ENCODE data around the gene SBSN. TPM values are rescaled to one million over a fixed set of nuclear protein-coding genes. Genes with fewer than 3 reads are reported as not detected.
A peak's percentile ranks its signal among the peaks of the same experiment; 100 is the strongest.

Gene SBSN, protein sequence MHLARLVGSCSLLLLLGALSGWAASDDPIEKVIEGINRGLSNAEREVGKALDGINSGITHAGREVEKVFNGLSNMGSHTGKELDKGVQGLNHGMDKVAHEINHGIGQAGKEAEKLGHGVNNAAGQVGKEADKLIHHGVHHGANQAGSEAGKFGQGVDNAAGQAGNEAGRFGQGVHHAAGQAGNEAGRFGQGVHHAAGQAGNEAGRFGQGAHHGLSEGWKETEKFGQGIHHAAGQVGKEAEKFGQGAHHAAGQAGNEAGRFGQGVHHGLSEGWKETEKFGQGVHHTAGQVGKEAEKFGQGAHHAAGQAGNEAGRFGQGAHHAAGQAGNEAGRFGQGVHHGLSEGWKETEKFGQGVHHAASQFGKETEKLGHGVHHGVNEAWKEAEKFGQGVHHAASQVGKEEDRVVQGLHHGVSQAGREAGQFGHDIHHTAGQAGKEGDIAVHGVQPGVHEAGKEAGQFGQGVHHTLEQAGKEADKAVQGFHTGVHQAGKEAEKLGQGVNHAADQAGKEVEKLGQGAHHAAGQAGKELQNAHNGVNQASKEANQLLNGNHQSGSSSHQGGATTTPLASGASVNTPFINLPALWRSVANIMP
- total RNA-seq, result not detected

DNA sequence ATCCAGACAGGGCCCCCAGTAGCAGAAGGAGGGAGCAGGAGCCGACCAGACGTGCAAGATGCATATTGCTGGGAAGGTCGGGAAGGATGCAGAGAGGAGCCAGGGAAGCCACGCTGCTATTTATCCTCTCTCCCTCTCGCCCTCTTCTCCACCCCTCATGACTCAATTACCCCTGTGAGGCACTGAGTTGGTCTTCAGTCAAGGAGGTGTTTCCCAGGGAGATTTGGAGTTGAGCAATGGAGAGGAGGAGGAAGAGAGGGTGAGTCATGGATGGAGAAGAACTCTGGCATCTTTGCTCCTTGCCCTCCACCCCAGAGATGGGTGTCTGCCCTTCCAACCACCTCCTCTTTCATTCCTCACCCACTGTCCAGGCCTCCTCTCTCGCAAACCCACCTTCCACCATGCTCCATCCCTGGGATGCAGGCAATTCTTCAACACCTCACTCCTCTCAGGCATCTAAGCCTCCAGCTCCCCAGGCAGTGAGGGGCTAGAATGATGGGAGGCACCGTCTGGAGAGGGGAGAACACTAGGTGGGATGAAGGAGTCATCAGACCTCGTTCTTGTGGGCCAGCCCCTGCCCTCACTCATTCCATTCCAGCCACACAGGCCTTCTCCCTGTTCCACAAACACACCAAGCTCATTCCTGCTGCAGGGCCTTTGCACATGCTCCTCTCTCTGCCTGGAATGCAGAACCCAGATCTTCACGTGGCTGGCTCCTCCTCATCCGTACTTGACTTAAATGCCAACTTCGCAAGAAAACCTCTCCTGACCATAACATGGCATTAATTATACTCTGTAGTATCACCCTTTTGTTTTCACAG, at the start of gene SBSN:
SBSN (minus strand) TSS at position 94 of the 821 bp plus-strand sequence; CDS start at position 64, 30 bp downstream.
- no peak for DNase-seq (ENCODE audit: low read depth in 2 of 3, low spot score in 2 of 3)

DNA sequence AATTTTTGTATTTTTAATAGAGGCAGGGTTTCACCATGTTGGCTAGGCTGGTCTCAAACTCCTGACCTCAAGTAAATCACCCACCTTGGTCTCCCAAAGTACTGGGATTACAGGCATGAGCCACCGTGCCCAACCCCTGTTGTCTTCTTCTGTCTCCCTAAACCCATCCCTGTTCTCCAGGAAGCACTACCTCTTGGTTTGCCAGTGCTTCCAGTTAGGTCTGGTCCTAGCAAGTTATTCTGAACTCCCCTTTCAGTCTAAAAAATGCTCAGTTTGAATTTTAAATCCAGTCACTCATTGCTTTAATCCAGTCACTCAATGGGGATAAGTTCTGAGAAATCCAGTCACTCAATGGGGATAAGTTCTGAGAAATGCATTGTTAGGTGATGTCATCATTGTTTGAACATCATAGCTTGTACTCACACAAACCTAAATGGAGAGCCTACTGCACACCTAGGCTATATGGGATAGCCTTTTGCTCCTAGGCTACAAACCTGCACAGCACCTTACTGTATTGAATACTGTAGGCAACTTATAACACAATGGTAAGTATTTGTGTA, 43.4 kb upstream of the SBSN start:
- no peak for DNase-seq (ENCODE audit: low read depth in 2 of 3, low spot score in 2 of 3)

DNA sequence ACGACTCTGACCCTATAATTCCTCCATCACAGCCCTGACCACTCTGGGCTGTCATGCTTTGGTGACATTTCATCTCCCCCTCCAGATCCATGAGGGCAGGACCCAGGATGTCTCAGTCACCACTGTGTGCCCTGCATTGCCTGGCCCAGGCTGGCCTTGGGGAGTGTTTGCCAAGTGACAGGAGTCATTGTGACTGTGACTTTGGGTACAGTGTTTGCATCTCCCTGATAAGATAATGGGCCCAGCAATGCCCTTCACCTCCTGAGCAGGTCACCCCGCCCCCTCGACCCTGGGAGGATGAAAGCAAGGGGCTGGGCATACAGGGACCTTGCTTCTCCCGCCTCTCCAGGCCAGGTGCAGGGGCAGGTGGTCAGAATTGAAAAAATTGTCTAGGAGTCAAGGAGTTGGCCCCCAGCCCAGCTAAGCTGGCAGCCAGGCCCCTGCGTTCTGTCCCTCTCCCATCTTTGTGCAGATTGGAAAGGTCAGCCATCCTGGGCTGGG, 41.2 kb upstream of the SBSN start:
- DNase-seq (ENCODE audit: low read depth in 2 of 3, low spot score in 2 of 3), result no peak

DNA sequence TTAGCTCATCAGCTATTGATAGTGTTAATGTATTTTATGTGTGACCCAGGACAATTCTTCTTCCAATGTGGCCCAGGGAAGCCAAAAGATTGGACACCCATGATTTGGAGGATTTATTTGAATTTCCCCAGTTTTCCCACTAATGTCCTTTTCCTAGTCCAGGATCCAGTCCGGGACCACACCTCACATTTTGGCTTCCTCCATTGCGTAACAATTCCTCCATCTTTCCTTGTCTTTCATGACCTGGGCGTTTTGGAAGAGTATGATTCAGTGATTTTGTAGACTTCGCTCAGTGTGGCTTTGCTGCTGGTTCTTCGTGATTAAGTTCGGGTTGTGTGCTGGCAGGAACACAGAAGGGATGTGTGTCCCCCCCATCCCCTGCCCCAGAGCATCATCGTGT, 38.6 kb upstream of the SBSN start:
- no peak for DNase-seq (ENCODE audit: low read depth in 2 of 3, low spot score in 2 of 3)

DNA sequence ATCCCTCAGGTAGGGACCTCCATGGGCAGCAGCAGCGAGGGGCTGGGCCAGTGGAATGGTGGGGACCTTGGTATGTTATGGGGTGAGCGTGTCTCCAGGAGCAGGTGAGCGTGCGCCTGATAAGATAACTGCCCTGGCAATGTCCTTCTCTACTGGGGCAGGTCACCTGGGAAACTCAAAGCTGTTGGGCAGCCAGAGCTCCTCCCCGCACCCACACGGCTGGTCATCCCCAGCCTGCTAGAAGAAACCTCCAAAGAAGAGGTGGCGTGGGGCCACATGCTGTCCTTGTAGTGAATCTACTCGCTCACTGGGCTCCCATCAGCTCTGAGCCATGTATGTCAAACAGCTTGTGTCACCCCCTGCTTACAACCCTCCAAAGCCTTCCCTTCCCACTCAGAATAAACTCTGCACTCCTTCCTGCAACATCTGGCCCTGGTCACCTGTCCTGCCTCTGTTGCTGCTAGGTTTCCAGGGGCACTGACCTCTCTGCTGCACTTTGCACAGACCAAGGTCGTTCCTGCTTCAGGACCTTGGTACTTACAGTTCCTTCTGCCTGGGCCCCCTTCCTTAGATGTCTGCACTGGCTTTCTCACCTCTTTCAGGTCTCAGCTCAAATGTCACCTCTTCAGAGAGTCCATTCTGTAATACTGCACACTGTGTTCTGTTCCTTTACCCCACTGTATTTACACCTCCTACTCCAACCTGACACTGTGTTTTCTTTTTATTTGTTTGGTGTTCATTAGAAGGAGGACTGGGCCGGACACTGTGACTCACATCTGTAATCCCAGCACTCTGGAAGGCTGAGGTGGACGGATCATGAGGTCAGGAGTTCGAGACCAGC, 37.1 kb upstream of the SBSN start:
- DNase-seq (ENCODE audit: low read depth in 2 of 3, low spot score in 2 of 3), result no peak

DNA sequence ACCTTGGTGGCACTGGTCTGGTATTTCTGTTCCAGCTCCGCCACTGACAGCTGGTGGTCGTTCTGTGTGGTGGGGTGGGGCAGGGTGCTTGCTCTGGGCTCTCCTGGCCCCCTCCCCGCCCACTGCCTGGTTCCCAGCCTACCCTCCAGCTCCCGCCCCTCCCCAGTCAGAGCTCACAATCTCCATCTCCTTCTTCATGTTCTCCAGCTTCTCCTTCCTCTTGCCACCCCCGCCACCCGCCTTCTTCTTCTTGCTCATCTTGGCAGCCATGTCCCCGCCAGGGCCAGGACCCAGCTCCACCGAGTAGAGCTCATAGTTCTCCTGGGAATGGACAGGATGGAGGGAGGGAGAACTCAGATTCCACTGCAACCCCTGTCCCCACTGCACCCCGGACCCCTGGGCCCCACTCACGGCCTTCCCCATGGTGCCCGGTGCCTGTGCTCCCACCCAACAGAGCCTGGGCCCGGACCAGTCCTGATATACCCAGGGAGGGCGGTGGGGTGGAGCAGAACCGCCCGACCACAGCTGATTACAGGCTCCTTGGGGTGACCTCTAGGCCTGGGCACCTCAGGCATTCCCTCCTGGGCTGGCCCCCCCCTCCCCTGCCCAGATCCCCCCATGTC, 35.2 kb upstream of the SBSN start, which contains the start of gene ATP4A:
ATP4A (minus strand) TSS at position 452 of the 623 bp plus-strand sequence; CDS start at position 423, 29 bp downstream.
- no peak for DNase-seq (ENCODE audit: low read depth in 2 of 3, low spot score in 2 of 3)

DNA sequence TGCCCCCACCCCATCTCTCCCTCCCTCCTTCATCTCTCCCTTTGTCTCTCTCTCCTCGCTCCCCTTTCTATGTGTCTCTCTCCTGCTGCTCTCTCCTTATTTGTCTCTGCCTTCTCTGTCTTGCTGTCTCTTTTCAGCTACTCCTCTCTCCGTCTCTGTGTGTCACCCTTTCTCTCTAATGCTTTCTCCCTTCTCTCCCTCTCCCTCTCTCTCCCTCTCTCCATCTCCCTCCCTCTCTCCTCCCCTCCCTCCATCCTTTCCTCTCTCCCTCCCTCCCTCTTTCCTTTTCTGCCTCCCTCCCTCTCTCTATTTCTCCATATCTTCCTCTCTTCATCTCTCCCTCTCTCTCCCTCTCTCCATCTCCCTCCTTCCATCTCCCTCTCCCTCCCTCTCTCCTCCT, 34.7 kb upstream of the SBSN start:
- no peak for DNase-seq (ENCODE audit: low read depth in 2 of 3, low spot score in 2 of 3)

DNA sequence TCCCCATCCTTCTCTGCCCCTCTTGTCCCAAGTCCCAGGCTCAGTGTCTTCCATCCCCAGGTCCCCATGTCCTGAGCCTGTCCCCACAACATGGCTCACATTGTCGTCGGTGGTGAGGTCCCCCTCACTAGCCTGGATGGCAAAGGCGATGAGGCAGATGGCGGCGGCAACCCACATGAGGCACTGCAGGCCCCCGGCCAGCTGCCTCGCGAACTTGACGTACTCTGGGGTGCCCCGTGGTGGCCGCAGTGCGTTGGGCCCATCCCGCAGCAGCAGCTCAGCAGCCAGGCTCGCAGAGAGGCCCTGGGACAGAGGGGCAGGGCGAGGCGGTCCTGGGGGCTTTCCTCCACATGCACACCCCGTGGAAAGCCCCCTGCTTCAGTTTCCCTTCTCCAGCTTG, 34.2 kb upstream of the SBSN start:
- no peak for DNase-seq (ENCODE audit: low read depth in 2 of 3, low spot score in 2 of 3)

DNA sequence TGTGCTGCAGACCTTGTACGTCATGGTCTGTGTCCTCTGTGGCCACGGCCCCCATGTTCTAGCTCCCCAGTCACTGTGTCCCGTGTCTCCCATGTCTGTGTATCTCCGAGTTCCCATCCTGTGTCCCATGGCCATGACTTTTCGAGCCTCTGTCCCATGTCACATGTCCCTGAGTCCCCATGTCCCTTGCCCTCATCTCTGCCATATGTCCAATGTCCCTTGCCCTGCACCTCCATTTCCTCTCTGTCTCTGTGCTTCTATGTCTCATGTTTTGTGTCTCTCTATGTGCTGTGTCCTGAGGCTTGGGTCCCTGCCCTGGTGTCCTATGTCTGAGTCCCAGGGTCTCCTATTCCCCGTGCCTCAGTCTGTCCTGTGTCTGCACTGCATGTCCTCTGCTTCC, 33.3 kb upstream of the SBSN start:
- no peak for DNase-seq (ENCODE audit: low read depth in 2 of 3, low spot score in 2 of 3)

DNA sequence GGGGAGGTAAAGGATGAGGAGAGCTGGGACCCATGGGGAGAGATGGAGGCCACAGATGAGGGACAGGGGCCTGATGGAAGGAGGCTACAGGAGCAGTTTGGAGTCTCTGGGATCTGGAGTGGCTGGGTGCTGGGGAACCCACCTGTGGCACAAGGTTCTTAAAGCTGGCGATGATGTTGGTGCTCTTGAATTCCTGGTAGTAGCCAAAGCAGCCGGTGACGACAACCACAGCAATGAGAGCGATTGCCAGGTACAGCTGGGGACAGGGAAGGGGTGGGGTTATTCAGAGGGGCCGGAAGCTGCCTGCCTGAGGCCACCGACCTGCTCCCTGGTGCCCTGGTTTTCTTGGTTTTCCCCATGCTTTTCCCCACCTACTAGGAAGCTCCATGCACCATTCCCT, 32.6 kb upstream of the SBSN start:
- DNase-seq (ENCODE audit: low read depth in 2 of 3, low spot score in 2 of 3), result no peak

DNA sequence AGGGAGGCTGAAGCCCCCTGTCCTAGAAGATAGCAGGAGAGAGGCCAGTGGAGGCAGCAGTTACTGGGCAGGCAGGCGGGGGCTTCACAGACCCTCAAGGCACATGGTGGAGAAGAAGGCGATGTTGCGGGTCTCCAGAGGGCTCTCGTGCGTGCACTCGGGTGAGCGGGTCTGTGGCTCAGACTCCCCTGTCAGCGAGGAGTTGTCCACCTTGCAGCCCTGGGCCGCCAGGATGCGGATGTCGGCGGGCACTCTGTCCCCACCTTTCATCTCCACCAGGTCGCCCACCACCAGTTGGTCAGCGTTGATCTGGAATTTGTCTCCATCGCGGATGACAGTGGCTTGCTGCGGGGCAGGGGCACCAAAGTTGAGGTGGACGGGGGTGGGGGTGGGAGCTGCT, 32.2 kb upstream of the SBSN start:
- no peak for DNase-seq (ENCODE audit: low read depth in 2 of 3, low spot score in 2 of 3)

DNA sequence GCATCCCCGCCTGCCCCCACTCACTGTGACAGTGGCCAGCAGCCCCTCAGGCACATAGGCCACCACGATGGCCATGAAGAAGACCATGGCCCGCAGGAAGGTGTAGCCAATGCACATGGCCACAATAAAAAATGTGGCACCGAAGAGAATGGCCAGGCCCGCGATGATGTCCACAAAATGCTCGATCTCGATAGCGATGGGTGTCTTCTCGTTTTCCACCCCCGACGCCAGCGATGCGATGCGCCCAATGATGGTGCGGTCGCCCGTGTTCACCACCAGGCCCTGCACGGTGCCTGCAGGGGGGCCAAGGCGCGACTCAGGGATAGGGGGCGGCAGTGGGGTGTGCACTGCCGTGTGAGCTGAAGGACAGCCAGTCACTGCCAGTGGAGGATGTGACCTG, 31.7 kb upstream of the SBSN start:
- DNase-seq (ENCODE audit: low read depth in 2 of 3, low spot score in 2 of 3), result no peak

DNA sequence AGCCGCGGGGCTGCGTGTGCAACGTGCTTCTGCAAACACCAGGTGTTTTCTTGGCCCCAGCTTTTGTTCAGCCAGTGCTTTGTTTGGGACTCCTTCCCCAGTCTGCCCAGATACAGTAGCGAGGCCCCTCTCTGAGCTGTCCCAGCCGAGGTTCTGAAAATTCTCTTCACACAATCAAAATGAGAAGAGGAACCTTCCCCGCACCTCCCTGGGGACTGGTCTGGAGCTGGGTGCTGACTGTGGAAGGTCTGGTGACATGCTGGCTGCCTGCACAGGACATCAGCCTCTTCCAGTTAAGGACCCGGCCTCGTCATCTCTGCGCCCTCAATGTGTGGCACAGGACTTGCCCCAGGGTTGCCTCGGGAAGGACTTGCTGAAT, 31.2 kb upstream of the SBSN start:
- peak in 2 of 3 donors; percentile 14 to 44 for DNase-seq (ENCODE audit: low read depth in 2 of 3, low spot score in 2 of 3)

DNA sequence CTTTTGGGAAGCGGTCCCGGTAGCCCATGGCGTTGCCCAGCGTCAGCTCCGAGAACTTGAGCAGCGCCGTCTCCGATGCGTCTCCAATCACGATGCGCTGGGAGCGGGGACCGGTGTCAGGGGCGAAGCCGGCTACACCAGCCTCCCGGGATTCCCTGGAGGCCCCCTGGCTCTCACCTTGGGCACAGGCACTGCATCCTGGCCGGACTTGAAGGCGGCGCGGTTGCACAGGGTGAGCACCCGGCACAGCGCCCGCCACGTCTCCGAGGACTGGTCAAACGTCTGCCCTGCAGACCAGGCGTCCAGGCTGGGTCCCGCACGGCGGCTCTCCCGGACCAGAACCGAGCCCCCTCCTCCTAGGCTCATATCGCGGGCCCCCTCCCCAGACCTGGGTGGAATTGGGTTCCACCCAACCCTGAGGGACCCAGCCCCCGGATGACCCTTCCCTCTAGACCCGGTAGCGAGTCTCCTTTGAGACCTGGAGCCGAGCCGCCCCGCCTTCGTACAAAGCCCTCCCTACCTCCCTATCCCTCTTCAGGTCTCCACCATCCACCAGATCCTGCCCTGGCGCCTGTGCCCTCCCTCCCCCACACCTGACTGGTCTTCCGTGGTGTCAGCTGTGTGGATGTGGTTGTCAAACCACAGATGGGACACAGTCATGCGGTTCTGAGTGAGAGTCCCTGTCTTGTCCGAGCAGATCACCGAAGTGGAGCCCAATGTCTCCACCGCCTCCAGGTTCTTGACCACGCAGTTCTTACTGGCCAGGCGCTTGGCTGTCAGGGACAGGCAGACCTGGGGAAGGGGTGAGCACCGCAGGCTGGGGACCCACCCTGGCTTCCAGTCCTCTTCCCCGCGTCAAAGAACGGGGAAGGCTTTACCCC, 30.5 kb upstream of the SBSN start:
- DNase-seq (ENCODE audit: low read depth in 2 of 3, low spot score in 2 of 3), result no peak

DNA sequence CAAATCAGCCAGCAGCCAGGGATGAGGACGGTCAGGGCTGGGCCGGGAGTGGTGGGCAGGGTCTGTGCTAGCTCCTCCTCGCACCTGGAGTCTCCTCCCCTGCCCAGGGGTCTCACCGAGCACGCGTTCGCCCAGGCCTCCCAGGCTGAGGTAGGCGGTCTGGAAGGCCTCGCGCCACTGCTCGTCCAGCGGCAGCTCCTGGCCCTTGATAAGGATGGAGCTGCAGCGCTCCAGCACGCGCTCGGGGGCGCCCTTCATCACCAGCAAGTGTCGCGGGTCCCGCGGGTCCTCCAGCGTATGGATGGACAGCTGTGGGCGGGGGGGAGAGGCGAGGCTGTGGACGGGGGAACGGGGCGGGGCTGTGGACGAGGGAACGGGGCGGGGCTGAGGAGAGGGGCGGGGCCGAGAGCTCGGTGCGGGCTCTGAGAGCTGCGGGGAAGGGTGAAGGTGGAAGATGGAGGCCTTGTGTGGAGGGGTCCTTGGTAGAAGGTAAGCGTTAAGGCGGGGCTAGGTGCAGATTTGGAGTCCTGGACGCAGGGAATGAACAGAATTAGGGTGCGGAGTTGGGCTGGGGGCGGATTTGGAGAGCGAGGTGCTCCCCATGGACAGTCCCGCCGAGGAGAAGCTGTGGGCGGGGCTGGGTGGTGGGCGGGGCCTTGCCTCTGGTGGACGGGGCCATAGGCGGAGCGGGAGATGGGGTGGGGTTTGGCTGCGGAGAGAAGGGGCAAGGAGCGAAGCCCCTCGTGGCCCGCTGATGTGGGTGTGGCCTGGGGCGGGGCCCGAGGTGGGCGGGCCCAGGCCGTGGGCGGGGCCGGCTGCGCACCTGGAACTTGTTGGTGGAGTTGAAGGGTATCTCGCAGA, 29.7 kb upstream of the SBSN start:
- DNase-seq (ENCODE audit: low read depth in 2 of 3, low spot score in 2 of 3), result peak in 2 of 3 donors; percentile 72 to 80

DNA sequence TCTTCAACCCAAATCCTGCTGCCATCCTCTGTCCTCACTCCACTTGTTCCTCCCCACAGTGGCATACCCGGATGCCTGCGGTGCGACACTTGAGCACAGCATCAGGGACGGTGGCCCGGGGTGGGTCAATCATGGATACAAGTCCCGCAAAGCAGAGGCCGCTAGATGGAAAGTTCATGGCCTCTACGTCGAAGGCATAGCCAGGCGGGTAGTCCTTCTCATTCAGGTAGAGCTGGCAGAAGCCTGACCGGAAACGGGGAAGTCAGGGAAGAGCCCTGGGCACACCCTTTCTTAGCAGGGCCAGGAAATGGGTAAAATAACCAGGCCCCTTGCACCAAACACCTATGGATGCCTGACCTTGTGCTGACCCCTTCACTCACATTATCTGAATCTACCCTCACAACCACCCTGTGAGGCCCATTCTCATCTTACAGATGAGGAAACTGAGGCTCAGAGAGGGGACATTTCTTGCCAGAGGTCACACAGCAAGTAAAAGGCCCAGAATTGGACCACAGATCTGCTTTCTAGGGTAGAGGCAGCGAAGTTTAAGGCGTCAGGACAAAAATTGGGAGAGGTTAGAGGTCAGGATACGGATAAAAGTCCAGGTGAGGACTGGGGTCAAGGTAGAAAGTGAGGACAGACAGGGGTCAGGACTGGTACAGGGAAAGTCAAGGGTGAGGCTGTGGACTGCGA, 28.9 kb upstream of the SBSN start:
- DNase-seq (ENCODE audit: low read depth in 2 of 3, low spot score in 2 of 3), result no peak

DNA sequence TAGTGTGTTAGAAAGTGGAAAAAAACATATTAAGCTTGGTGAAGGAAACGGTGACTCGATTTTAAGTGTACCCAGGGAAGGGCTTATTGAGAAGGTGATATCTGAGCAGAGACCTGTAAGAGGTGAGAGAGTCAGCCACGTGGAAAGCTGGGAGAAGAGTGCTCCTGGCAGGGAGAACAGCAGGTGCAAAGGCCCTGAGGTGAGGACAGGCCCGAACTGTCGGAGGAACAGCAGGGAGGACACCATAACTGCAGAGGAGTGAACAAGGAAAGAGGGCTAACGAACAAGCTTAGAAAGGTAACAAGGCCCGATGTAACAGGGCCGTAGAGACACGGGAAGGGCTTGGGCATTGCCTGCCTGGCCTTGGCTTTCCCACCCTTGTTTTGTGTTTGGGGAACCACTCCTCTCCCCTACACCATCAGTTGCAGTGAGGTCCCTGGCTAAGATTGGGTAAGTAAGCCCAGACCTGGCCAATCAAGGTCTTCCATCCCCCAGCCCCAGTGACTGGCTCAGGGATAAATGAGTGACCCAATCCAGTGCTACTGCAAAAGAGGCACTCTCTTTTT, 28.0 kb upstream of the SBSN start:
- no peak for DNase-seq (ENCODE audit: low read depth in 2 of 3, low spot score in 2 of 3)
